ENCODE measurements around the gene CCR5. TPM values are rescaled to one million over a fixed set of nuclear protein-coding genes. Genes with fewer than 3 reads are reported as not detected.

CCR5 gene
- total and polyA plus RNA-seq, 9 of the 15 experiments (the other 6 are each of a cell fraction or from before 2014, with no cell fraction given) = not detected

GRCh38 chr3:46372492-46373359 is 2.0 kb downstream of the CCR5 start (continued):
- no peak for TF ChIP-seq TRIM24 (IDR thresholded peaks at IDR 0.05)
- TF ChIP-seq CTCF (IDR thresholded peaks at IDR 0.05 in 2 of 3, conservative IDR thresholded peaks at IDR 0.05 in 1 of 3; ENCODE audit: insufficient read depth in 2 of 3, low read depth in 1 of 3, low read length in 3 of 3) = peak; percentile 54 to 67 (median 62); a peak in 5 of 6 replicates
- TF ChIP-seq ZNF133 (CRISPR knock-in tag; IDR thresholded peaks at IDR 0.05) = no peak
- TF ChIP-seq ZFP91 (CRISPR knock-in tag; IDR thresholded peaks at IDR 0.05) = no peak
- TF ChIP-seq, protein P1, sequence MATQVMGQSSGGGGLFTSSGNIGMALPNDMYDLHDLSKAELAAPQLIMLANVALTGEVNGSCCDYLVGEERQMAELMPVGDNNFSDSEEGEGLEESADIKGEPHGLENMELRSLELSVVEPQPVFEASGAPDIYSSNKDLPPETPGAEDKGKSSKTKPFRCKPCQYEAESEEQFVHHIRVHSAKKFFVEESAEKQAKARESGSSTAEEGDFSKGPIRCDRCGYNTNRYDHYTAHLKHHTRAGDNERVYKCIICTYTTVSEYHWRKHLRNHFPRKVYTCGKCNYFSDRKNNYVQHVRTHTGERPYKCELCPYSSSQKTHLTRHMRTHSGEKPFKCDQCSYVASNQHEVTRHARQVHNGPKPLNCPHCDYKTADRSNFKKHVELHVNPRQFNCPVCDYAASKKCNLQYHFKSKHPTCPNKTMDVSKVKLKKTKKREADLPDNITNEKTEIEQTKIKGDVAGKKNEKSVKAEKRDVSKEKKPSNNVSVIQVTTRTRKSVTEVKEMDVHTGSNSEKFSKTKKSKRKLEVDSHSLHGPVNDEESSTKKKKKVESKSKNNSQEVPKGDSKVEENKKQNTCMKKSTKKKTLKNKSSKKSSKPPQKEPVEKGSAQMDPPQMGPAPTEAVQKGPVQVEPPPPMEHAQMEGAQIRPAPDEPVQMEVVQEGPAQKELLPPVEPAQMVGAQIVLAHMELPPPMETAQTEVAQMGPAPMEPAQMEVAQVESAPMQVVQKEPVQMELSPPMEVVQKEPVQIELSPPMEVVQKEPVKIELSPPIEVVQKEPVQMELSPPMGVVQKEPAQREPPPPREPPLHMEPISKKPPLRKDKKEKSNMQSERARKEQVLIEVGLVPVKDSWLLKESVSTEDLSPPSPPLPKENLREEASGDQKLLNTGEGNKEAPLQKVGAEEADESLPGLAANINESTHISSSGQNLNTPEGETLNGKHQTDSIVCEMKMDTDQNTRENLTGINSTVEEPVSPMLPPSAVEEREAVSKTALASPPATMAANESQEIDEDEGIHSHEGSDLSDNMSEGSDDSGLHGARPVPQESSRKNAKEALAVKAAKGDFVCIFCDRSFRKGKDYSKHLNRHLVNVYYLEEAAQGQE (IDR thresholded peaks at IDR 0.05; ENCODE audit: borderline replicate concordance) = peak; percentile 26; the same call in 1 of the 2 replicates
- TF ChIP-seq, protein P1 (CRISPR knock-in tag; IDR thresholded peaks at IDR 0.05; ENCODE audit: low read depth) = no peak
- no peak for TF ChIP-seq KDM1A (IDR thresholded peaks at IDR 0.05)
- TF ChIP-seq HDAC6 (IDR thresholded peaks at IDR 0.05; ENCODE audit: low read depth, low read length) = no peak
- no peak for TF ChIP-seq ZBTB1 (CRISPR knock-in tag; IDR thresholded peaks at IDR 0.05; ENCODE audit: borderline replicate concordance, low read depth)
- TF ChIP-seq SRSF1 (IDR thresholded peaks at IDR 0.05; ENCODE audit: low read depth, low read length) = no peak
- no peak for TF ChIP-seq MEF2A (IDR thresholded peaks at IDR 0.05; ENCODE audit: control insufficient read depth, low read depth, low read length)
- TF ChIP-seq ZNF121 (CRISPR knock-in tag; conservative IDR thresholded peaks at IDR 0.05) = no peak
- TF ChIP-seq RHOXF2B (CRISPR knock-in tag; conservative IDR thresholded peaks at IDR 0.05) = no peak
- peak; percentile 68 to 69 for TF ChIP-seq RAD21 (CRISPR knock-in tag; conservative IDR thresholded peaks at IDR 0.05 in 1 of 2, IDR thresholded peaks at IDR 0.05 in 1 of 2)
- no peak for TF ChIP-seq ZKSCAN1 (IDR thresholded peaks at IDR 0.05; ENCODE audit: low read depth, low read length)

Data from K562 (cell line).